Lower leg skin (tissue), 3 donors: ENCODE results near the gene WWOX.

Experiments used
- CTCF ChIP-seq, 3 donors: fragments of 450-650 bp; IDR thresholded peaks; one replicate each; pipeline ENCODE4 v1.5.1; 2016; ENCODE audit warnings: antibody characterized with exemption in 3 of 3, mild to moderate bottlenecking in 3 of 3, moderate library complexity in 2 of 3
- POLR2A ChIP-seq, 2 donors: fragments of 450-650 bp; IDR thresholded peaks; one replicate each; pipeline ENCODE4 v1.6.1; 2016 to 2017; ENCODE audit warnings: antibody characterized with exemption in 2 of 2, mild to moderate bottlenecking in 1 of 2, moderate library complexity in 1 of 2

GRCh38 chr16:78538292-78538691 is 438.8 kb downstream of the WWOX start:
- no peak for TF ChIP-seq CTCF (IDR thresholded peaks at IDR 0.05)
- TF ChIP-seq POLR2A (IDR thresholded peaks at IDR 0.05), result no peak
